Ammon's horn (tissue), 1 donor: ENCODE data around the gene MASP2.
A peak's percentile ranks its signal among the peaks of the same experiment; 100 is the strongest.
"Not testable (repeated sequence)": the region's sequence is repeated elsewhere in the genome, so short reads cannot be mapped to it uniquely, and the experiment has no call there.

Experiments used
- DNase-seq: peaks from one replicate; pipeline ENCODE4 v3.0.0-alpha.2; 2016; ENCODE audit warnings: low spot score

MASP2 gene

GRCh38 chr1:11046625-11047365 lies at the start of gene MASP2:
MASP2 (minus strand) TSS chr1:11047239; CDS start chr1:11047207, 32 bp downstream.
- DNase-seq, result no peak

DNA sequence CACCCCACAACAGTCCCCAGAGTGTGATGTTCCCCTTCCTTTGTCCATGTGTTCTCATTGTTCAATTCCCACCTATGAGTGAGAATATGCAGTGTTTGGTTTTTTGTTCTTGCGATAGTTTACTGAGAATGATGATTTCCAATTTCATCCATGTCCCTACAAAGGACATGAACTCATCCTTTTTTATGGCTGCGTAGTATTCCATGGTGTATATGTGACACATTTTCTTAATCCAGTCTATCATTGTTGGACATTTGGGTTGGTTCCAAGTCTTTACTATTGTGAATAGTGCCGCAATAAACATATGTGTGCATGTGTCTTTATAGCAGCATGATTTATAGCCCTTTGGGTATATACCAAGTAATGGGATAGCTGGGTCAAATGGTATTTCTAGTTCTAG lies 36.7 kb upstream of the MASP2 start:
- not testable (repeated sequence) for DNase-seq

DNA sequence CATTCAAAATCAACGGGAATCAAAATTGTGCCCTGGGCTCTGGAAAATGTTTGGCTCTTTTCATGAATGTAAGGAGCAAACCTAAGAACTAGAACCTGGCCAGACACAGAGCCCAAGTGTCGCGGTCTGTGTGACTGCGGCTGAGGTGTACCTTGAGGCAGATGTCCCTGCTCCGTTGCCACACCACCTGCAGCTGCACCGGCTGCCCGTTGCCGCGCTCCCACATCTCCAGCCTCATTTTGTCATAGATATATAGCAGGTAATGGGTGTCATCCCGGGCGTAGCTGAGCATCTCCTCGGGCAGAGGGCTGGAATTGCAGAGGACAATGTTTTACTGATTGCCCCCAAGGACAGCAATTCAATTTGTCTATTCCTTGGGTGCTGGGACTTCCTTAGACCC lies 33.9 kb upstream of the MASP2 start:
- no peak for DNase-seq

DNA sequence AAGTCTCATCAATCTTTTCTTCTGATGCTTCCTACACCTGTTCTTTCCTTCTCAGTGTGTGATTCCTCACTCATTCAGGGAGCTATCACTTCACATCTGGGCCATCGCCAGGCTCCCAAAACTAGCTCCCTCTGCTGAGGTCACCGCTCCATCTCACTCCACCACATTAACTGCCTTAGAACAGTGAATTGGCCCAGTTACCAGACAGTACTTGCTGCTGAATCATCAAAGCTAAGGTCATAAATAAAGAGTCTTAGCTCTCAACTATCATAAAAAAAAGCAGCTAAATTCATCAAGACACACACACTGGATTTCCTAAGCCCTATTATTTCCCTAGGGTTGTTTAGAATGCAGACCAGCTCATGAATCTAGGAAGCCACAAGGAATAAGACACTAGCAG lies 31.6 kb upstream of the MASP2 start:
- DNase-seq, result no peak

GRCh38 chr1:11073398-11073797 lies 26.4 kb upstream of the MASP2 start:
- not testable (repeated sequence) for DNase-seq

GRCh38 chr1:11072216-11072917 lies 25.3 kb upstream of the MASP2 start:
- no peak for DNase-seq

GRCh38 chr1:11071463-11072215 lies 24.6 kb upstream of the MASP2 start:
- DNase-seq, result no peak

DNA sequence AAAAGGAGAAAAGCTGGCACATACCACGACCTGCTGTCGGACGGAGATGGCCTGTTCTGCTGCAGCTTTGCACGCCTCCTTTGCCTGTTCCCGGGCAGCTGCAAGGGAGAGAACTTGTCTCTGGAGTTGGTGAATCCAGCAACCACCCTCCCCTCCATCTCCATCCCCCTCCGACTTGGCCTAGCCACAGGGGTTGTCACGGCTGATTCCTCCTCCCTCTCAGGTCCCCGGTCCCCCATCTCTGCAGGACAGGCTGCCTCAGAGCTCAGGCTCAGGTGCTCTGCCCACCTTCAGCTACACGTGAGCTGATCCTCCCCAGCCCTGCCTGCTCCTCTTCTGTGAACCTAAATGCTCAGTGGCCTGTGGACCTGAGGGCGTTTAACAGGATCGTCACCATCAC lies 23.8 kb upstream of the MASP2 start:
- DNase-seq, result no peak

DNA sequence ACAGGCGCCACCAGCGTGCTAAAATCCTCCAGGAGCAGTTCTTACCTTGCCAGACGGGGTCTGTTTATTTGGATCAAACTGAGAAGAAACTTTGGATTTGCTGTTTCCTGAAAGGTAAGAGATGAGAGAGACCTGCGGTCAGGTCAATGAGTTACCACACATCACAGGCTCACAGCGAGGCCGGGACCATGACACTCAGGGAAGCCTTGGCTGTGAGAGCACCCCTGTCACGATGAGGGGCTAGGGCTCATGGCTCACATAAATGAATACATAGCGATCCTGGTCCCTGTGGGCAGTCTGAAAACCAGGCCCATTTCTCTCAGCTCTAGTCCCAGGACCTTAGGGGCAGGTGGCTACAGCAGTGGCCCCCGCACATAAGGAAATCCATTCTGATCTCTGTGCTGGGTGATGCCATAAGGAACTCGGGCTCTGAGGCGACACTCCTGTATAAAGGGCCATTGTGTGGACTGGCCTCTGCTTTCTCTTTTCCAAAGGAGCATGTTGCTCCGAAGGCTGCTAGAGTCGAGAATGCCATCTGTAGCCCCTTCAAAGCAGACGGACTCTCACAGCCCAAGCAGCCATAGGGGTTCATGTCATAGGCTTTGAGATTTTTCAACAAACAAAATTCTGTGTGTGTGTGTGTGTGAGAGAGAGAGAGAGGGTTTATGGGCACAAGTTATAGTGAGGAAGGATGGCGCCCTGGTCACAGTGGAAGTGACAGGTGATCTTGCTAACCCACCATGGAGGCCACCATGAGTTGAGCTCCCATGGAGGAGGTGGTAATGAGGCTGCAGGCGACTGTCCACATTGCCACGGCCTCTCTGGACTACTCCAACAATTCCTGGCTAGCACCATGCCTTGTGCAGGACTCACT lies 21.8 kb upstream of the MASP2 start:
- DNase-seq, result no peak

DNA sequence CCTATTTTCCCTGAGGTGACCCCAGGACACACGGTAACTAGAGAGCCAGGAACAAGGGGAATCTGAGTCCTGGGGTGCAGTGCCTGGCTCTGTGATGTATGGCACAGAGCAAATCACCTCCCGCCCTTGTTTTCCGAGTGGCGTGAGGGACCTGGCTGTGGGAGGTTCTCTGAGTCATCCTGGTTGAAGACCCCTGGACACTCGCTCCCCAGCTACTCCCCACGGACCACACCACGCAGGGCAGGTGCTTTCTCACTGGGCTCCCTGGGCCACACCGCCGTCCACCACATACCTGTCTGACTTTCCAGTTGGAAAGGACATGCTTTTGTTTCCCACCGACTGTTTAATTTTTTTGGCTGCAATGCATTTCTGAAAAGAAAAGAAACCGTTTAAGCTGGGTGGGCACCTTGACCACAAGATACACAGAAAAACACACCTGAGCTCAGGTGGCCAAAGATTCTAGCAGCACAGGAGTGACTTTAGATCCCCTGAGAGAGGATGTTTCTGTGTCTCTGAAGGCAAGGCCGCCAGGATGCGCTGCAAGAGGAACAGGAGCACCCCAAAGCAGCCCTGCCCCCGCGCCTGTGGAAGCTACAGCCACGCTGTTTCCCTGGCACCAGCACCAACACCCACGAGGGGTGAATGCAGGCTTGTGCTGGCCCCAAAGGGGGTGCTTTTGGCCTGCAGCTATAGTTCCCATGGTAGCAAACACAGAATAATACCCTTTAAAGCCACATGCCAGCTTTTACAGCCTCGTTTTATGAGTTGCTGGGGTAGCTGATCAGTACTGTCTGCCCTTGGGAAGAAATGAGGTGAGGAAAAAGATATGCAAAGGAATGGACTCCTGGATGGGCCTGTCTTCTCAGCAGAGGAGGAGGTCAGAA lies 20.9 kb upstream of the MASP2 start:
- DNase-seq, result peak; percentile 73

DNA sequence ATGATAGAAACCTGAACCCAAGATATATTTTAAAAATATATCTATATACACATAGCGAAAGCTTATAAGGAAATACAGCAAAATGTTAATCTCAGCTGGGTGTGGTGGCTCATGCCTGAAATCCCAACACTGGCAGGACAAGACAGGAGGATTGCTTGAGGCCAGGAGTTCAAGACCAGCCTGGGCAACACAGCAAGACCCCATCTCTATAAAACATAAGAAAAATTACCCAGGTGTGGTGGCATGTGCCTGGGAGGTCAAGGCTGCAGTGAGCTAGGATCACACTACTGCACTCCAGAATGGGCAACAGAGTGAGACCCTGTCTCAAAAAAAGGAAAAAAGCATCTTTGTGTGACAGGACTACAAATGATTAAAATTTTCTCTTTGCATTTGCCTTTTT lies 18.8 kb upstream of the MASP2 start:
- no peak for DNase-seq

GRCh38 chr1:11064942-11065341 lies 17.9 kb upstream of the MASP2 start:
- DNase-seq, result no peak

- not testable (repeated sequence) for DNase-seq
These were observed 17.0 kb upstream of the MASP2 start for GRCh38 chr1:11063937-11064537.

DNA sequence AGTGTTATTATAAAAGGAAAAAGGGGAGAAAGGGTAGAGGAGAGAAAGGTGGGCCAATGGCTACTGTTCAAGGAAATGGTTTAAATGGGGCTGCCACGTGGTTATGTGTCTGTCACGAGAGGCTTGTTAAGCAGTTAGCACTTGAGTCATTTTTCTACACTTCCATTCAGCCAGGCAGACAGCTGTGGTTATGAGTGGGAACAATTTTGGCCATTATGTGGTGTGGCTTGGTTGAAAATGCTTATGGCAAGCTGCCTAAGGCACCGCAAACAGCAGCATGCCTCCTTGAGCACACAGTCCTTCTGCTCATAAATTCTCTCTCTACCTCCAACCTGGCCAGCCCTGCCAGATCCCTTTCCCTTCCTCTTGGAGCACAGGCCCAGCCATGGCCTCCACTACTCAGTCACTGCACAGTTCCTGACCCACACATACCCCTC lies 15.9 kb upstream of the MASP2 start:
- DNase-seq, result no peak

- no peak for DNase-seq
These were observed 14.8 kb upstream of the MASP2 start for GRCh38 chr1:11061652-11062365.

- peak; percentile 93 for DNase-seq
These were observed 13.2 kb upstream of the MASP2 start, which contains the start of gene SRM for GRCh38 chr1:11059968-11060830. SRM (minus strand) TSS chr1:11060018; CDS start chr1:11059943, 75 bp downstream.

GRCh38 chr1:11059155-11059967 lies 12.3 kb upstream of the MASP2 start:
- no peak for DNase-seq
